Measurements from ENCODE around the gene HELZ2.

DNA sequence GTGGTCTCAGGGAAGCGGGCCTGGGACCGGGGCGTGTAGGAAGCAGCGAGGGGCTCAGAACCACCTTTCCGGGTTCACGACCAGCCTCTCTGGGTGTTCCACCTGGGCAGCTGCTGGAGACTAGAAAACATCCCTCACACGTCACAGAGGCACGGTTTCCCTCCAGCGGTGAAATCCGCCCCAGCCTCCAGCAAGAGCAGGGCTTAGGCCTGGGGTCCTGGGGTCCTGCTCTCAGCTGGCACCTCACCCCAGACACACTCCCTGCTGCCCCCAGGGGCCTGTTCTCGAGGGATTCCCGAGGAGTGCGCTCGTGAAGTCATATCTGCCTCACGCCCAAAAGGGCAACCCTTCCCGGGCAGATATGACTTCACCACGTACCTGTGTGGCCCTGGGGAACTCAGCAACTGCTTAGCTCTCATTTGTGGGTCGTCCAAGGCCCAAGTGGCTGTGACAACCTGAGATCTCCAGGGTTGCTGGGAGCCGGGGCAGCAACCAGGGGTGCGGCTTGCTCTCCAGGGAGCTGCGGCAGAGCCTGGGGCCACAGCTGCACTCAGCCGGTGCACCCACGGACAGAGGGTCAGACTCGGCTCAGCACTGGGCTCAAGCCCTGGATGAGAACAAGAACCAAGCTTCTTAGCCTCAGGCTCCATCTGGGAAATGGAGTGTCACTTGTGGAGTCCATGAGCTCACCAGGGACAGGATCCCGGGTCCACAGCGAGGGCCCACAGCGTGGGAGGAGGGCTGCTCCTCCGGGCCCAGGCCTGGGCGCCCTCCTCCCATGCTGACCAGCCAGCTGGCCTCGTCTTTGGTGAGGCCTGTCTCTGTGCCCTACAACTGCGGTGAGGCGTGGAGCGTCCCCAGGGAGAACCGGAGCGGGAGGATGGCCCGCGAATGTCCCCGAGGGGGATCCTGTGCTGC, 19.4 kb downstream of the HELZ2 start:
- TF ChIP-seq CTCF (conservative IDR thresholded peaks at IDR 0.05; ENCODE audit: low read length), result no peak
- no peak for TF ChIP-seq EZH2phosphoT487 (IDR thresholded peaks at IDR 0.05; ENCODE audit: borderline replicate concordance)

All from Loucy (cell line).